GF-D8 (cell line): ENCODE measurements around the gene TECPR2.

ENCODE experiments used
- DNase-seq: peaks from one replicate; lab custom pipeline; 2025; lab: John Stamatoyannopoulos, UW

Gene TECPR2

DNA sequence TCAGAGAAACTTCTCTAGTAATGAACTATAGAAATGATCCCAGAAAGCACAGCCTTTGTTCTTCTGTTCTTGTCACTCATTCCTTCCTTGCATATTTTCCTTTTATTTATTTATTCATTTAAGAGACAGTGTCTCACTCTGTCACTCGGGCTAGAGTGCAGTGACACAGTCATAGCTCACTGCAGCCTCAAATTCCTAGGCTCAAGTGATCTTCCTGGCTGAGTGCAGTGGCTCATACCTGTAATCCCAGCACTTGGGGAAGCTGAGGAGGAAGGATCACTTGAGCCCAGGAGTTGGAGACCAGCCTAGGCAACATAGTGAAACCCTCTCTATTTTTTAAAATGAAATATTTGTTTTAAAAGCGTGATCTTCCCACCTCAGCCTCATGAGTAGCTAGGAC lies 11.5 kb downstream of the TECPR2 start:
- DNase-seq = no peak

DNA sequence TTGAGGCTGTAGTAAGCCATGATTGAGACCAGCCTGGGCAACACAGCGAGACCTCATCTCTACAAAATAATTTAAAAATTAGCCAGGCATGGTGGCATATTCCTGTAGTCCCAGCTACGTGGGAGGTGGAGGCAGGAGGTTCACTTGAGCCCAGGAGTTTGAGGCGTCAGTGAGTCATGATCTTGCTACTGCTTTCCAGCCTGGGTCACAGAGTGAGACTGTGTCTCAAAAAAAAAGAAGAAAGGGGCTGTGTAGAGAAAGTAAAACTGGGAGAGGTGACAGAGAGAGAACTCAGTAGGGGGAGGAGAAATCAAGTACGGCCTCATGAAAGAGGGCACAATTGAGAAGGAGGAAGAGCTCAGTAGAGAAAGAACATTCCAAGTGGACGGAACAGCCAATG lies 12.4 kb downstream of the TECPR2 start:
- no peak for DNase-seq

DNA sequence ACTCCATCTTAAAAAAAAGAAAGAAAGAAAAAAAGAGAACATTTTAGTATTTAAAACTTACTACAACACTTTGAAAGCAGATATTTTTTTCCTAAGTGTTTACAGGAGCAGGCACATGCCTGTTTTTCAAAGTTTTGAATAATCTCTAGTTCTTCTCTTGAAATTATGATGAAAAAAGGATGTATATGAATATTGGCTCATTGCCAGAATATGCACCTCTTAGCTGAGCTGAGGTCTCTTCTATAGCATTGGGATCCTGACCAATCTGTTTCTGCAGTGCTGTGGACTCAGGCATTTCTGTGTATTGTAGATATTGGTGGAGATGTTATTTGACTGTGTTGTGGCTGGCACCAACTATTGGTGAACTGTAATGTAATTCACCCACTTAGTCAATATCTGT lies 15.0 kb downstream of the TECPR2 start:
- DNase-seq = no peak

DNA sequence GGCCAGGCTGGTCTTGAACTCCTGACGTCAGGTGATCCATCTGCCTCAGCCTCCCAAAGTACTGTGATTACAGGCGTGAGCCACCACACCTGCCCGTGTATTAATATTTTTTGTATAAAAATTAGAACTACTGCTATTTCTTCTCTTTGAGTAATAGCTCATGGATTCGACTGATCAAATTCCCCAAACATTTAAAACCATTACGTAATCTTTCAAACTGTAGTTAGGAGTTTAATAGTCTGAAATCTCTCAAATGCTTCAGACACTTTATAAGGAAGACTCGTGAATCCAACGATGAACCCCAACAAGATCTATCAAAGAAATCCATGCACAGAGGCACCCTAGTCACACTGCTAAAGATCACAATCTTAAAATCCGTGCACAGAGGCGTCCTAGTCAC lies 16.1 kb downstream of the TECPR2 start:
- DNase-seq = no peak

DNA sequence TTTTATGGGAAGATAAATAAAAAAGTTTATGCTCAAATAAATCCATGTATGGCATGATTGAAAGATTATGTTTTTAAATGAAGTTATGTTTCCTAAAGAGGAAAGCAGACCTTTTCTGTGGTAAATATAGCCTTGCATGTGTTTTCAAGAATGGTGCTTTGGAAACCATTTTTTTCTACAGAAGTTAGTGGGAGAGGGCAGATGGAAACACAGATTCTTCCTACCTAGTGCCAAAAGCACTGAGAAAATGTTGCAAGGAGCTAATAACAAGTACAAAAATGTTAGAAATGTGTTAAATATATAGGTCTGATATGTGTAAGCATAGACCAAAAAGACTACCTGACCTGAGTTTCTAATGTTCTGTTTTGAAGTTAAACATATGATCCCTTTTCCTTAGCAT lies 24.3 kb downstream of the TECPR2 start:
- no peak for DNase-seq

DNA sequence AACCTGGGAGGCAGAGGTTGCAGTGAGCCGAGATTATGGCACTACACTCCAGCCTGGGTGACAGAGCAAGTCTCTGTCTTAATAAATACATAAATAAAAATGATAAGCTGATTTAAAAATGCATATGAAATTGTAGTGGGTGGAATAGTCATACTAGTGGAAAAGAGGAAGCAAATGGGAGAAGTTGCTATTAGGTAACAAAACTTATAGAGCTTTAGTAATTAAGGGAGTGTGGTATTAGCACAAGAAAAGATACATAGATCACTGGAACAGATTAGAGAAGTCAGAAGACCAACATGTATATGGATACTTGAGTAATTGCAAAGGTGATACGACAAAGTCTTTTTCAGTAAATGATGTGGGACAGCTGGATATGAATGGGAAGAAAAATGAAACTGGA lies 26.5 kb downstream of the TECPR2 start:
- peak; percentile 60 for DNase-seq

DNA sequence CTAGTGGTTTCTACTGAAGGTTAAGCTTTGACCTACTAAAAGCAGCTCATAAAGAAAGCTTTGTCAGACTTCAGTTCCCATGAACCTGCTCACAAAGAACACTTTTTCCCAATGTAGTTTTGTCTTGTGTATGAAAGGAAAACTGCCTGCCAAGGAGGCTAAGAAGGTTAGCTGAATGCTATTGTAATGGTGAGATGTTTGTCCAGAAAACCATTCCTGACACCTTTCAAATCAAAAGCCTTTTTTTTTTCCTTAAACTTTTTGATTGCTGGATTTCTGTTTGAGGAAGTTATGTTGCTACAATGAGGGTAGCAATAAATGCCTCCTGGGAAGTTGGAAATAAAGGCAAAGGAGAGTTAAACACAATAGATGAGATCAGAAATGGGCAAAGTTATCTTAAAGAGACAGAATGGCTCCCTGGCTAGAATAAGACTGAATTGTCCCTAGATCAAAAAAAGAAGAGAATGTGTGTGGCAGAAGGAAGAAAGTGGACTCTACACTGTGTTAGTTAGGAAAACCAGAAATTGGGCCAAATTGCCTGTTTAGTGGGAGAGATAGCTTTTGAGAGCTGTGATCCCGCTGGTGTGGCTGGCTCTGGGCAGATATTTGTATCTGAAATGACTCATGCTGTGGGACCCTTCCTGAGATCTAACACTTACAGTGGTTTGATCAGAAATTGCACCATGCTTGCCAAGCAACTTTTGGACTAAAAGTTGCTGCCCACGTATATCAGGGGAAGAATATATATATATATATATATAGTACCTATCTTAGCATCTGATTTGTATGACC lies 27.5 kb downstream of the TECPR2 start:
- no peak for DNase-seq

DNA sequence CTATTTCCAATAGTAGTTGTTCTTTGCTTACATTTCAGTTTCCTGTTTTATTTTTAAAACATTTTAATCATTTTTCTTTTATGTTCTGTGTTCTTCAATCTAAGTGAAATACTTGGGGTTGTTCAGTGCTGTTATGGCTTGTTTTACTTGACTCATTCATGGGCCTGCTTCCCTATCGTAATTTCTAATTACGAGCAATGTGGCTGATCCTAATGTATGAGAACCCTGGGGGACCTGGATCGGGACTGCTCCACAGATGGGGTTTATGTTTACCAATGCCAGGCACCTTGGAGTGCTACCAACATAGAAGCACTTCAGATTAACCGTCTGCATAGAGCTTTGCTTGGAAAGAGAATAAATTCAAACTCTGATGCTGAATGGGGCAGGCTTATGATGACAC lies 29.8 kb downstream of the TECPR2 start:
- no peak for DNase-seq

DNA sequence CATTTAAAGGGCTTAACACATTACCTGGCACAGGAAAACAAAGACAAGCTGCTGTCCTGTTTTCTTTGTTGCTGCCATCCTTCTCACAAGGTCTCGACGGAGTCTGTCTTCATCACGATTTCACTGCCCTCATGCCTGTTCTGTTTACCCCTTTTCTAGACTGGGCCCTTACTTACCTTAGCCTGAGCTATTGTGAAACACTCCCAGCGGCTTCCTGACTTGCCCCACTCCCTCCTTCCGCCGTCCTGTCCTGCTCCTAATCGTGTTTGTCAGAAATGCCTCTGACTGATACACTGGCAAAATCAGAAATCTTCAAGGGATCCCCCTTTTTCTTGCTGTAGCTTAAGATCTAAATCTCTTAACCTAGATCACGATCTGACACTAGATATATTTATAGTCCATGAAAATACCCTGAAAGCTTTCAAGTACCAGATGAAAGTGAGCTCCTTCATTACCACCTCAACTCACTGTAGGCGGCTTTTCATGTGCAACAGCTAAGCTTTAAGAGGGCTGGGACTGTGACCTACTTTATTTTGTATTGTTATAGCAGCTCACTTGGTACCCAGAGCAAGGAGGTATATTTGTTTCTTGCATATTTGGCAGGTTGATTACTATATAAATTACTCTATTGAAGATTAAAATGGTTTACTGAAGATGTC lies 32.1 kb downstream of the TECPR2 start:
- DNase-seq = peak; percentile 49

DNA sequence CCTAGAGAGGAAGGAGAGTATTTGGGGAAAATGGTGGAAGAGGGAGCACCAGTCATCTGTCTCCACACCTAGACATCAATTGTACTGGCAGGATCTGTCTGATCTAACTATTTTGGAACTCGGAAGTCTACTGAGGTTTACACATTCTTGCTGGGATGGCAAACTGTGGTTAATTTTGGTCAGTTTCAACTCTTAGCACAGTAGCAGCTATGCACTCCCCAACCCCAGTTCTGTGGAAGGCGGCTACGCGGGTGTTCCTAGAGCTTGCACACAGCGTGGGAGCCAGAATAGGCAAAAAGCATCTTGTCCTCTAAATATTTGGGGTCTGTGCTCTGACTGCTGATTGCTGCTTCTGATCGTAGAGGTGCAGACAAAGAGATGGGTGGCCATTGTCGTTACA lies 33.8 kb downstream of the TECPR2 start:
- DNase-seq = no peak

DNA sequence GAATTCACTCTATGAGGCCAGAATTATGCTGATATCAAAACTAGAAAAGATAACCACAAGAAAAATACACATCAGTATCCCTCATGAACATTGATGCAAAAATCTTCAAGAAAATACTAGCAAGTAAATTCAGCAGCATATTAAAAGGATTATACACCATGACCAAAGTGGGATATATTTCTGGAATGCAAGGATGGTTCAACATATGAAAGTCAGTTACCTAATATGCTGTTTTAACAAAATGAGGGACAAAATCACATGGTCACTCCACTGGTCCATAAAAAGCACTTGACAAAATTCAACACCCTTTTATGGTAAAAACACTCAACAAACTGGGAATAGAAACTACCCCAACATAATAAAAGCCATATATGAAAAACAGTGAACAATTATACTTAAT lies 40.3 kb downstream of the TECPR2 start:
- no peak for DNase-seq

DNA sequence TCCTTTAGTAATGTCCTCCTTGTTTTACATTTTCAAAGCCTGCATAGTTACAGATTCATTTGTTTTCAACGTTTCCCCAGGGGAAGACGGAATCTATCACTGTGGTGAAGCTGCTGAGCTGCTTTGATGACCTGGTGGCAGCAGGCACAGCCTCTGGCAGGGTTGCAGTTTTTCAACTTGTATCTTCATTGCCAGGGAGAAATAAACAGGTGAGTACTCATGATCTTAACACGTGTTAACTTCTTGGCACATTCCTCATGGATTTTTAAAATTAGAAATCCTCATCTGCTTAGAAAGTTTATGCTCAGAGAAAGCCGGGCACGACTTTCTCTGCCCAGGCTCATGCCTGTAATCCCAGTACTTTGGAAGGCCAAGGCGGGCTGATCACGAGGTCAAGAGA lies 44.5 kb downstream of the TECPR2 start:
- no peak for DNase-seq

DNA sequence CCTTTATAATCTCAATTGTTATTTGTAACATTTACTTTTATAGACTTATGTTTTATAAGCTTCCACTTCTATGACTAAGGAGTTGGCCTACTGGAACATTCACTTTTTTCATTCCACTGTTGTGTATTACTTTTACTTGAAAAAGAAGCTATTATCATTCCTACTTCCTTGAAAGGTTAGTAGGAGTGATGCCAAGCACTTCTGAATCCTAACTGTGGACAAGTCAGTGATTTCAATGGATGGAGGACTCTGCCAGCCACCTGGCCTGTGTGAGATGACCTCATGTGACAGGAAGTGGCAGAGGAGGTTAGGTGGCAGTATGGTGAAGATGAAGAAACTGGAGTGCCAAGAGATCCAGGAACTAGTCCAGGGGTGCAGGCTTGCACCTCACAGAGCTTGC lies 46.0 kb downstream of the TECPR2 start:
- DNase-seq = no peak

DNA sequence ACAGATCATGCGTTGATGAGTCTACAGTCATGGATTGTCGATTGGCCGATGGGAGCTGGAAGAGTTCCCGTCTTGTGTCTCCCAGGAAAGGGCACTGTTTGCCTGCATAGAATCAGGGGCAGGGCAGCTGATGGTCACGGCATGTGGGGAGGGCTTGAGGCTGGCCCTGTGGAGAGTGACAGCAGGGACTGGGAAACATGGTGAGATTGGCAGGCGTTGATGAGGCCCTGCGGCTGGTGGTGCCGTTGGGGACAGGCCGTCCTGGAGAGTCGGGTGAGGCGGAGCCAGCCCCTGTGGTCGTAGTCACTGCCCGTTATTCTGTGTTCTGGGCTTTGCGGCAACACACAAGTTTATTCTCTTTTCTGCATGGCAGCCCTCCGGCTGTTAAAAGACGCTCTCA lies 52.9 kb downstream of the TECPR2 start:
- no peak for DNase-seq

DNA sequence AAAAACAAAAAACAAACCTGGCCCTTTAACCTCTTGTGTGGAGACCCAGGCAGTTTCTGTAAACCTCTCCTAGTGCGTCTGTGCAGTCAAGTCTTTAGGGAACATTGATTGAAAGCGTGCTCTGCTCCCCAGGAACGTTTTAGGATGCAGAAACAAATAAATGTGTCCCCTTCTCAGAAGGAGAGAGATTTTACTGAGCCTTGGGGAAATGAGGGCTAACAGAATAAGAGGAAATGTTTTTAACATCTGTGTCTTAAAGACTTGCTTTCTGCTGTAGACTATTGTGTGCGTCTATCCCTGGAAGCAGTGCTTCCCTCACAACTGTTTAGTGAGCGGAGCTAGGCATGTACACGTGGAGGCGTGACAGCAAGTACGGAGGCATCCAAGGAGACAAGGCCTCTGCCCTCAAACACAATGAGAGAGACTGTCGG lies 54.3 kb downstream of the TECPR2 start:
- no peak for DNase-seq

DNA sequence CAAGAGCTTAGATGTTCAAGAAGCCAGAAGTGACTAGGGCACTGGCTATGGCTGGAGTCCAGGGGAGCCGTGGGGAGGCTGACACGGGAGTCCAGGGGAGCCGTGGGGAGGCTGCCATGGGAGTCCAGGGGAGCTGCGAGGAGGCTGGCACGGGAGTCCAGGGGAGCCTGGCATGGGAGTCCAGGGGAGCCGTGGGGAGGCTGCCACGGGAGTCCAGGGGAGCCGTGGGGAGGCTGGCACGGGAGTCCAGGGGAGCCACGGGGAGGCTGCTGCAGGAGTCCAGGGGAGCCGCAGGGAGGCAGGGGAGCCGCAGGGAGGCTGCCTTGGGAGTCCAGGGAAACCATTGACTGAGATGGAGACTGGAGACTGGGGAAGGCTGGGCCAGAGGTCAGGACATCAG lies 54.9 kb downstream of the TECPR2 start:
- DNase-seq = no peak

DNA sequence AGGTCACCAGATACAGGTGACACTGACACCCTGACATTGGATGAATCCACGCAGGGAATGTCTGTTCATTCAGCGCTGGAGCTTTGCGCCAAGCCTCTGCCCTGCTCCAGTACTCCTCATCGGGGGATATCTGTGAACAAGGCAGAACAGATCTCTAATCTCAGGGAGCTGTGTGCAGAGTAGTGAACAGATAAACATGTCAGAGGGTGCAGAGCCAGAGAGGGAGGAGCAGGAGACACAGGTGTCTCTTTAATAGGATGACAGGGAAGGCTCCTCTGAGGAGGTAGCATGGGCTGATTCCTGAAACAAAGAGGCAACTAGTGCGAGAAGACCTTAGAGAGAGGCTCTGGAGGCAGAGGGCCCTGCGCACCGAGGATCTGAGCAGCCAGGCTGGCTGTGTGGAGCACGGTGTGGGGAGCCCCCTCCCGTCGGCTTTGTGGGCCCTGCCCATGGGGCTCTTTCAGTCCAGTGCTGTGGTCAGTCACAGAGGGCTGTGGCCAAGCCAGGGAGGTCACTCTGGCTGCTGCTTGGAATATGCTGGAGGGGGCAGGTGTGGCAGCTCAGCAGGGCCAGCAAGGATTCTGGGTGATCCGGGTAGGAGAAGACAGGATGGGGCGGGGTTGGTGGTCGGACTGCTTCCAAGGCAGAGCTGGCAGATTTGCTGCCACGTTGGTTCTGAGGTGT lies 55.6 kb downstream of the TECPR2 start:
- no peak for DNase-seq

DNA sequence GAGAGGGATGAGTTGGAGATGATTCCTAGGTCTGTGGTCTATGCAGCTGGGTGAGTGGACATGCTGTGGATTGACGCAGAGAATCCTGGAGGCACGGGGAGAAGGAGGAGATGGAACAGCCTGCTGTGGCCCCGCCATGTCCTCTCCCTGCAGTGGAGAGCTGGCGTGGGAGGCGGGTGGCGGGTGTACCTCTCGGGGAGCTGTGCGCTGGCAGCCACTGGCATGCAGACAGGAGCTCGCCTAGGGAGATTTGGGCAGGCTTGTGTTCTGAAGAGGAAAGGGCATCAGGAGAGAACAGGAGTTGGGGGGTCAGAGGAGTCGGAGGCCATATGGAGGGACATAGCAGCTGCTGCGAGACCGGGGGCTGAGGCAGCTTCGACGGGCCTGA lies 56.1 kb downstream of the TECPR2 start:
- DNase-seq = no peak

DNA sequence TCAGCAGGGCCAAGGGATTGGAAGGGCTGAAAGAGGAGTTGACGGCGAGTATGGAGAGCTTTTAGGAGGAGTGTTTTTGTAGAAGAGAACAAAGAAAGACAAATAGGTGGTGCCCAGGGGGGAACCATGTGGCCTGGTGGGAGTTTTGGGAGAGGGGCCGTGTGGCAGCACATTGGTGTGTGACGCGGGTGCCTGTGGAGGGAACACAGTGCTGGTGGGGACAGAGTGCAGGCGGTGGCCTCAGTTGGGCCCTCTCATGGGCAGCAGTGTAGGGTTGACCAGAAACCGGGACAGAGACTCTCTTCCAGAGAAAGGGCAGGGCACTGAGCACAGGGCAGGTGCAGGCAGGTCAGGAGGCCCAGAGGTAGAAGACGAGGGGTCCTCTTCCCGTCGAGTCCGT lies 56.5 kb downstream of the TECPR2 start:
- DNase-seq = no peak

DNA sequence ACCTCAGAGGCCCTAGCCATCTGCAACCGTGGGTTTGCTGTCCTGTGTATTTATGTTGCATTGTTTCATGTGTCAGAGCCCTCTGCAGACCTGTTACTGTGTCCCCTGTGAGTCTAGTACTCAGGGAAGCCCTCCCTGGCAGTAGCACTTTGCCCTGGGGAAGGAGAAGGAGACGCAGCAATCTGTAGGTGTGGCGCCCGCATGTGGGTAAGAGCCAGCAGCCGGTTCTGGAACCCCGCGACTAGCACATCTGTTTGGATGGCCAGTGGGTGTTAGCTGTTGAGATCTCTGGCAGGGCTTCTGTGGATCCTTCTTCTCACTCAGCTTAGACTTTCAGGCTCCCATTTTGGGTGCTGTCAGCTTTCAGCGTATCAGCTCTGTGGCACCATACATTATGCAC lies 57.0 kb downstream of the TECPR2 start:
- DNase-seq = no peak

DNA sequence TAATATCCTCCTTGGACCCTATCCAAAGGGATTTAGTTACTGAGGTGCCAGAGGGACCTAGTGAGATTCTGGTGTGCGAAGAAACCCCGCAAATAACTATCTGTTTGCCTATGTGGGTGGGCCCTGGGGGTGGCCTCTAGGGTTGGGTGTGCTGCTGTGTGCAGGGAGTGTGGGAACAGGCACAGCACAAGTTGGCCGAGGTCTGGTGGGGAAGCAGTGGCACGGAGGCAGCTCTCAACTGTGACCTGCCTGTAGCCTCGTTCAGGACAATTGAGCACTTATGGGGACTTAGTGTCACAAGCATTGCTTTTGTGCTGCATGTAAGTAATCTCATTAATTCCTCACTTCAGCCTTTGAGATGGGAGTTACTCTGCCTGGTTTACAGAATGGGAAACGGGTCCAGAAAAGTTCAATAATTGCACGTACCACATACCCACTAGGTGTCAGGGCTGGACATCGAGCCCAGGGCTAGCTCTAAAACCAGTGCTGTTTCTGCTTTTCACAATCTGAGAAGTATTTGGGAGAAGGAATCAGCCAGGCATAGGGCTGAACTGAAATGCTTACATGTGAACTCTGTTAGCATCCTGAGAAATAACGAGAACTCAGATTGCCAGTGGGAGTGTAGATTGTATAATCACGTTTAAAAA lies 58.8 kb downstream of the TECPR2 start:
- DNase-seq = no peak

DNA sequence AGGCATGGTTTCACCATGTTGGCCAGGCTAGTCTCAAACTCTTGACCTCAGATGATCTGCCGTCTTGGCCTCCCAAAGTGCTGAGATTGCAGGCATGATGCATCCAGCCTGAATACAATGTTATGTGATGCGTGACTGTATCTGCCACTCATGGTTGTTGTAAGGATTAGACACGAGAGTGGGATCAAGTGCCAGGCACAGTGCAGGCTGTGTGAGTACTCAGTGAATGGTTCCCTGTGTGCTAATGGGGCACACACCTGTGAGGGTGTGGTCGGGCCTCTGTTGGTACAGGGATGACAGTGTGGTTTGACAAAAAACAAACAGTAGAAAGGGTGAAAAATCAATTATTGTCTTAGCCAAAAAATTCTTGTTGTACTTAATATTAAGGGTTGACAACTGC lies 61.8 kb downstream of the TECPR2 start:
- DNase-seq = no peak

DNA sequence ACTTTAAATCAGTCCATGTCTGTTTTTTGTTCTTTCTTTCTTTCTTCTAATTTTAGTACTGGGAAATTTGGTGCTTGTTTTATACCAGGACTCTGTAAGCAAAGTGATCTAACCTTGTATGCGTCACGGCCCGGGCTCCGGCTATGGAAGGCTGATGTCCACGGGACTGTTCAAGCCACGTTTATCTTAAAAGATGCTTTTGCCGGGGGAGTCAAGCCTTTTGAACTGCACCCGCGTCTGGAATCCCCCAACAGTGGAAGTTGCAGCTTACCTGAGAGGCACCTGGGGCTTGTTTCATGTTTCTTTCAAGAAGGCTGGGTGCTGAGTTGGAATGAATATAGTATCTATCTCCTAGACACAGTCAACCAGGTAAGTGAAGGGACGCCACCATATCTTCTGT lies 62.2 kb downstream of the TECPR2 start:
- DNase-seq = no peak
